ENCODE results near the gene ALDH3A1. TPM values are rescaled to one million over a fixed set of nuclear protein-coding genes. Genes with fewer than 3 reads are reported as not detected.

The ALDH3A1 gene
- polyA plus RNA-seq, 2 of the 4 experiments (the other 2 are of a cell fraction), result 959 to 1,190 TPM

DNA sequence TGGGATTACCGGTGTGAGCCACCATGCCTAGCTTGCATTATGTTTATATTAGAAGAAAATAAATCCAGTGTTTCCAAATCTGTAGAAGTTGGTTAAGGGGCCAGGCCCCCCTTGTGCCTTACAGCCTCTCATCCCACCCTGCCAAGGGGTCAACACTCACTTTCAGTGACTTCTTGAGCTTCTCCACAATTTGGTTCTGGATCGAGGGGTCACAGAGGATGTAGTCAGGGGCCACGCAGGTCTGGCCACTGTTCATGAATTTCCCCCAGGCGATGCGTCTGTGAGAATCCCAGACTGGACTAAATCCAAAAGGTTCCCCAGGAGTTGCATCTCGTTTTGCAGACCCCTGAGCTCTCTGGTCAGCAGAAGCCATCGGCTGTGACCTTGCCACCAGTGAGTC, 7.2 kb downstream of the ALDH3A1 start:
- FAIRE-seq (no peak), ATAC-seq (no peak), DNase-seq (ENCODE audit: low read depth in 1 of 2, low spot score in 1 of 2) (no peak)
- Histone ChIP-seq H3K27ac (peak overlapping the region; percentile 11 to 98; a peak in 3 of 6 replicates), H3K4me1 (peaks cover 73% of the 10 kb centered on the region), H3K4me3 (no peak overlapping the region), H3K4me2 (no peak overlapping the region), H3K9me3 (no peaks in the 10 kb centered on the region)
- ChIA-PET POLR2A (interaction anchor here (1.0 to 1.8 kb wide), 3 partner anchors 13 to 92 kb away, joined by 6 read pairs; no protein-coding TSS in a partner anchor), CTCF (interaction anchor here (1.0 to 20.1 kb wide), 9 partner anchors 10 to 228 kb away, joined by 3 to 681 read pairs (median 5); partner anchors contain the start of genes ALDH3A2 and SLC47A2)
- WGBS (ENCODE audit: missing lambda C conversion rate), result 88% methylated on average over 7 of the region's 7 CpGs
- TF ChIP-seq KDM5A (IDR thresholded peaks at IDR 0.05) (no peak), RAD21 (conservative IDR thresholded peaks at IDR 0.05 in 1 of 2, IDR thresholded peaks at IDR 0.05 in 1 of 2) (no peak), NFE2L2 (conservative IDR thresholded peaks at IDR 0.05; ENCODE audit: low read length) (no peak), FOSB (CRISPR knock-in tag; IDR thresholded peaks at IDR 0.05) (no peak), ESRRA (IDR thresholded peaks at IDR 0.05; ENCODE audit: borderline replicate concordance, low read length) (no peak), POLR2AphosphoS2 (conservative IDR thresholded peaks at IDR 0.05; ENCODE audit: low read length) (0 out of 2 replicates have a peak, but pooled peaks have one; percentile 51)

DNA sequence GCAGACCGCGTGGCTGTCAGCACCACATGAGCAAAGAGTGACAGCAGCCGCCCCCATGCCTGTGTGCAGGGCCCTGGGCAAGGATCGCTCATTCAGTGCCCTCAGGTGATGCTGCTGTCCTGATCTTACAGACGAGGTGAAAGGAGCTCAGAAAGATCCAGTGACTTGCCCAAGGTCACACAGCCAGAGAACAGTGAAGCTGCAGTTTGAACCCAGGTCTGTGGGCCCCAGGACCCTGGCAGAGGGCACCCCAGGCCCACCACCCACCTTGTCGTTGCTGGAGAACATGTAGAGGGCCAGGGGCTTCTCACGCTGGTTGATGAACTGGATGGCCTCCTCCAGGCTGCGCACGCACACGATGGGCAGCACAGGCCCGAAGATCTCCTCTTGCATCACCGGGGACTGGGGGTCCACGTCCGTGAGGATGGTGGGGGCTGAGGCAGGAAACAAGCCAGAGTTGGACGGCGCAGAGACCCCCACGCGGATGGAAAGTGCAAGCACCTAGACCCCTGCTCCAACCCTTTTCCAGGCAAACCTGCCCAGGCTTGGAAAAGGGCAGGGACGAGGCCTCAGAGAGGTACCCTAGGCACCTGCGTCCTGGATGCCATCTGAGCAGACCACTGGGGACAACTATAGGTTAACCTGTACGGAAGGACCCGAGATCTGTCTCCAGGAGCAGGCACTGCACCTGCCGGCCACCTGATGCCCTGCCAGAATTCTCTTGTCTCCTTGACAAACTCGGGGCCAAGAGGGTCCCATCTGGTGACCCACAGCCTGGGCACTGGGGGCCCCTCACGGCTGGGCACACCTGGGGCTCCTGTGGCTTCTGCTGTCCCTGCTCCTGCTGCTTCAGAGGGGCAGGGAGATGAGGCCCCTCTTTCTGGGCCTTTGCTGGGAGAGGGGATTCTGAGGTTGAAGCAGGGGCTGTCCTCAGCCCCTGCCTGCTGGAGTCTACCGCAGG, 8.6 kb downstream of the ALDH3A1 start:
- H3K4me1 ChIP-seq, result peaks cover 70% of the 10 kb centered on the region
- H3K9me3 ChIP-seq, result no peaks in the 10 kb centered on the region
- no peak overlapping the region for H3K4me2 ChIP-seq
- H3K4me3 ChIP-seq, result no peak overlapping the region
- peak overlapping the region in 1 of 2 experiments; percentile 98; a peak in 2 of 6 replicates for H3K27ac ChIP-seq
- WGBS (ENCODE audit: missing lambda C conversion rate), result 94% methylated on average over 21 of the region's 26 CpGs
- DNase-seq (ENCODE audit: low read depth in 1 of 2, low spot score in 1 of 2) (no peak), FAIRE-seq (no peak), ATAC-seq (no peak)
- POLR2A ChIA-PET, result interaction anchor here (1.0 to 1.8 kb wide), 3 partner anchors 9 to 14 kb away, joined by 3 to 6 read pairs (median 5); partner anchors contain the start of gene ALDH3A1
- CTCF ChIA-PET, result interaction anchor here (1.0 to 20.1 kb wide), 3 partner anchors 9 to 50 kb away, joined by 4 to 681 read pairs (median 6); no protein-coding TSS in a partner anchor
- no peak for TF ChIP-seq HOXB13 (CRISPR knock-in tag; IDR thresholded peaks at IDR 0.05; ENCODE audit: low read depth)
- TF ChIP-seq CHD4 (IDR thresholded peaks at IDR 0.05; ENCODE audit: borderline replicate concordance), result no peak
- TF ChIP-seq POLR2AphosphoS2 (conservative IDR thresholded peaks at IDR 0.05; ENCODE audit: low read length), result peak; percentile 37; the same call in 1 of the 2 replicates
- no peak for TF ChIP-seq SMC3 (IDR thresholded peaks at IDR 0.05)
- no peak for TF ChIP-seq KDM1A (IDR thresholded peaks at IDR 0.05; ENCODE audit: low read depth)
- no peak for TF ChIP-seq HEYL (CRISPR knock-in tag; IDR thresholded peaks at IDR 0.05)

DNA sequence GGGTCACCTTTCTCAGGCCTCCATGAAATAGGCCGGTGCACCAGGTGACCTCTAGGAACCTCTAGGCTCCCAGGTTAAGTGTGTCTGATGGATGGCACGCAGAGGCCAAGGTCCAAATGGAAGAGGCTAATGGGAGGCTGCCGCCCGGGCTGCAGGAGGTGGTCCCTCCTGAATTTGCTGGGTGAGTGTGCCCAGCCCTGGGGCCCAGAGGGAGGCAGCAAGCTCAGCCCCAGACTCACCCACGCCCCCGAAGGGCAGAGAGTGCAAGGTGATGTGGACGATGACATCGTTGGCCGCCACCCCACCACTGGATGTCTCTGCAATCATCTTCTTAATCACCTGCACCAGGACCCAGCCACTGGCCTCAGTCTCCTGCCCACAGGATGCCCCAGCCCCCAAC, 9.3 kb downstream of the ALDH3A1 start:
- POLR2A ChIA-PET, result interaction anchor here (1.0 to 1.1 kb wide), 2 partner anchors 10 to 13 kb away, joined by 3 to 5 read pairs; partner anchors contain the start of gene ALDH3A1
- no peak overlapping the region for H3K4me2 ChIP-seq
- H3K4me3 ChIP-seq, result no peak overlapping the region
- ATAC-seq, result no peak
- no peak for DNase-seq (ENCODE audit: low read depth in 1 of 2, low spot score in 1 of 2)
- TF ChIP-seq FOXS1 (CRISPR knock-in tag; IDR thresholded peaks at IDR 0.05) (no peak), SMC3 (IDR thresholded peaks at IDR 0.05) (no peak), MAFK (IDR thresholded peaks at IDR 0.05; ENCODE audit: partially characterized antibody) (no peak), KDM1A (IDR thresholded peaks at IDR 0.05; ENCODE audit: low read depth) (no peak), CBX8 (IDR thresholded peaks at IDR 0.05) (no peak), ZNF302 (CRISPR knock-in tag; IDR thresholded peaks at IDR 0.05) (no peak), RNF2 (IDR thresholded peaks at IDR 0.05; ENCODE audit: borderline replicate concordance, low read depth) (no peak), TP53 (CRISPR knock-in tag; IDR thresholded peaks at IDR 0.05) (no peak), EHF (CRISPR knock-in tag; IDR thresholded peaks at IDR 0.05) (no peak)
- TF ChIP-seq, protein P1, sequence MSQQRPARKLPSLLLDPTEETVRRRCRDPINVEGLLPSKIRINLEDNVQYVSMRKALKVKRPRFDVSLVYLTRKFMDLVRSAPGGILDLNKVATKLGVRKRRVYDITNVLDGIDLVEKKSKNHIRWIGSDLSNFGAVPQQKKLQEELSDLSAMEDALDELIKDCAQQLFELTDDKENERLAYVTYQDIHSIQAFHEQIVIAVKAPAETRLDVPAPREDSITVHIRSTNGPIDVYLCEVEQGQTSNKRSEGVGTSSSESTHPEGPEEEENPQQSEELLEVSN (IDR thresholded peaks at IDR 0.05; ENCODE audit: borderline replicate concordance, low read depth), result no peak
- TF ChIP-seq, protein P2, sequence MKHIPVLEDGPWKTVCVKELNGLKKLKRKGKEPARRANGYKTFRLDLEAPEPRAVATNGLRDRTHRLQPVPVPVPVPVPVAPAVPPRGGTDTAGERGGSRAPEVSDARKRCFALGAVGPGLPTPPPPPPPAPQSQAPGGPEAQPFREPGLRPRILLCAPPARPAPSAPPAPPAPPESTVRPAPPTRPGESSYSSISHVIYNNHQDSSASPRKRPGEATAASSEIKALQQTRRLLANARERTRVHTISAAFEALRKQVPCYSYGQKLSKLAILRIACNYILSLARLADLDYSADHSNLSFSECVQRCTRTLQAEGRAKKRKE (CRISPR knock-in tag; IDR thresholded peaks at IDR 0.05; ENCODE audit: low read depth), result no peak
- TF ChIP-seq, protein P3, sequence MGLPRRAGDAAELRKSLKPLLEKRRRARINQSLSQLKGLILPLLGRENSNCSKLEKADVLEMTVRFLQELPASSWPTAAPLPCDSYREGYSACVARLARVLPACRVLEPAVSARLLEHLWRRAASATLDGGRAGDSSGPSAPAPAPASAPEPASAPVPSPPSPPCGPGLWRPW (IDR thresholded peaks at IDR 0.05), result no peak
- 90% methylated on average over 9 of the region's 9 CpGs for WGBS (ENCODE audit: missing lambda C conversion rate)
- peak overlapping the region in 1 of 2 experiments; percentile 15; a peak in 3 of 6 replicates for H3K27ac ChIP-seq
- peaks cover 70% of the 10 kb centered on the region for H3K4me1 ChIP-seq
- CTCF ChIA-PET, result interaction anchor here (0.7 to 1.4 kb wide), 2 partner anchors 8 to 208 kb away, joined by 3 to 6 read pairs; no protein-coding TSS in a partner anchor
- H3K9me3 ChIP-seq, result no peaks in the 10 kb centered on the region
- FAIRE-seq, result no peak

Data from A549 (cell line).